HG03521 (cell line): ENCODE data around the gene PGBD1.

Experiments used
- ATAC-seq: cut with Tn5 transposase; IDR thresholded peaks from one replicate; pipeline ENCODE4 v1.9.1; 2021; ENCODE audit warnings: mild to moderate bottlenecking, moderate library complexity; ENCODE audit not compliant: unreplicated experiment

The PGBD1 gene

GRCh38 chr6:28281288-28282064 is at the start of gene PGBD1:
PGBD1 (plus strand) TSS chr6:28281572; CDS start chr6:28283814, 2,242 bp downstream.
- peak; percentile 71 for ATAC-seq

GRCh38 chr6:28232785-28233184 is 48.6 kb upstream of the PGBD1 start:
- ATAC-seq, result no peak

GRCh38 chr6:28235912-28236452 is 45.4 kb upstream of the PGBD1 start:
- ATAC-seq, result no peak

GRCh38 chr6:28239636-28240035 is 41.7 kb upstream of the PGBD1 start:
- ATAC-seq, result no peak

- ATAC-seq, result no peak
Measured at GRCh38 chr6:28240471-28240870, 40.9 kb upstream of the PGBD1 start.

GRCh38 chr6:28243946-28244345 is 37.4 kb upstream of the PGBD1 start:
- ATAC-seq, result no peak

- no peak for ATAC-seq
Measured at GRCh38 chr6:28245206-28245941, 36.0 kb upstream of the PGBD1 start.

- no peak for ATAC-seq
Measured at GRCh38 chr6:28248916-28249315, 32.5 kb upstream of the PGBD1 start.

GRCh38 chr6:28250747-28251146 is 30.6 kb upstream of the PGBD1 start:
- ATAC-seq, result no peak

GRCh38 chr6:28251661-28252008 is 29.7 kb upstream of the PGBD1 start:
- ATAC-seq, result peak; percentile 42

- ATAC-seq, result peak; percentile 68
Measured at GRCh38 chr6:28252009-28252975, 29.1 kb upstream of the PGBD1 start, which contains the start of gene ZKSCAN4. ZKSCAN4 (minus strand) TSS chr6:28252269; CDS start chr6:28251980, 289 bp downstream.

- ATAC-seq, result no peak
Measured at GRCh38 chr6:28254121-28254519, 27.3 kb upstream of the PGBD1 start.

GRCh38 chr6:28257042-28257441 is 24.3 kb upstream of the PGBD1 start:
- no peak for ATAC-seq

GRCh38 chr6:28258877-28259777 is 22.2 kb upstream of the PGBD1 start, which contains the start of gene NKAPL:
NKAPL (plus strand) TSS chr6:28259297; CDS start chr6:28259372, 75 bp downstream.
- ATAC-seq, result no peak

- no peak for ATAC-seq
Measured at GRCh38 chr6:28263922-28264321, 17.4 kb upstream of the PGBD1 start.

GRCh38 chr6:28264834-28265401 is 16.5 kb upstream of the PGBD1 start:
- no peak for ATAC-seq

- ATAC-seq, result no peak
Measured at GRCh38 chr6:28266563-28266961, 14.8 kb upstream of the PGBD1 start.

- peak; percentile 85 for ATAC-seq
Measured at GRCh38 chr6:28266962-28267694, 14.2 kb upstream of the PGBD1 start, which contains the start of gene ZSCAN26. ZSCAN26 (plus strand) TSS chr6:28267143; CDS start chr6:28271920, 4,777 bp downstream.

- no peak for ATAC-seq
Measured at GRCh38 chr6:28267695-28268059, 13.7 kb upstream of the PGBD1 start.
